GM21367 (cell line): ENCODE measurements around the gene KRTAP5-4.
"Not testable (repeated sequence)": the region's sequence is repeated elsewhere in the genome, so short reads cannot be mapped to it uniquely, and the experiment has no call there.

Experiments used
- ATAC-seq: cut with Tn5 transposase; IDR thresholded peaks from one replicate; pipeline ENCODE4 v1.9.1; 2021; ENCODE audit not compliant: unreplicated experiment

KRTAP5-4 gene

DNA sequence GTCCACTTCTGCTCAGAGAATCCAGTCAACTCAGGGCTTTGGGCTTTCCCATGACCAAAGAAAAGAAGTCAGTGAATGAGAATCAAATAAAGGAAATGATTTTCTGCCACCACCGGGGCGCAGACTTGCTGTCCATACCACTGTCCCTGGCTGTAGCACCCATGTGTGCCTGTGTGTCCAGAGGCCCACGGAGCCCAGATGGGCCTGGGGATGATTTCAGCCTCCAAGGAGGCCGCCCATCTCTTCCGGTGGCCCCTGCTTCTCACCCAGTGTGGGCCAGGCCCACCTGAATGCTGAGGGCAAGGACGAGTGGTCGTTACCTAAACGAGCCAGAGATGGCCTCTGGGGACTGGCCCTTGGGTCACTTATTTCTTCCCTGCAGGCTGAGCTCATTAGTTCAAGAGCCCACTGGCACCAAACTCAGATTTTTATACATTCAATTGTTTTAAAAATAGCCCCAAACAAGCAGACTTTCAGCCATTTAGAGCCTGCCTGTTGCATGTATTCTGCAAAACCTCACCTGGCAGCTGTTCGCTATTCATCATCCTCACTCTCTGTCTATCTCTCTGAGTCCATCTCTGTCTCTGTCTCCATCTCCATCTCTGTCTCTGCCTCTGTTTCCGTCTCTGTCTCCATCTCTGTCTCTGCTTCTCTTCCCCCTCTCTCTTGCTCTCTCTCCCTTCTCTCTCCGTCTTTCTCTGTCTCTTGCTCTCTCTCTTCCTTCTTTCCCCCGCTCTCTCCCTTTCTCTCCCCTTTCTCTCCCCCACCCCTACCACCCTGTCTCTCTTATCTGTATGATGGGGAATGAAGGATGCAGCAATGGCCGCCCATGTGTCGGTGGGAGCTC is 31.8 kb upstream of the KRTAP5-4 start:
- ATAC-seq = no peak

GRCh38 chr11:1652771-1653540 is 31.0 kb upstream of the KRTAP5-4 start:
- peak; percentile 49 for ATAC-seq

- no peak for ATAC-seq
Measured at GRCh38 chr11:1652442-1652770, 30.5 kb upstream of the KRTAP5-4 start.

GRCh38 chr11:1652026-1652425 is 30.1 kb upstream of the KRTAP5-4 start:
- ATAC-seq = no peak

DNA sequence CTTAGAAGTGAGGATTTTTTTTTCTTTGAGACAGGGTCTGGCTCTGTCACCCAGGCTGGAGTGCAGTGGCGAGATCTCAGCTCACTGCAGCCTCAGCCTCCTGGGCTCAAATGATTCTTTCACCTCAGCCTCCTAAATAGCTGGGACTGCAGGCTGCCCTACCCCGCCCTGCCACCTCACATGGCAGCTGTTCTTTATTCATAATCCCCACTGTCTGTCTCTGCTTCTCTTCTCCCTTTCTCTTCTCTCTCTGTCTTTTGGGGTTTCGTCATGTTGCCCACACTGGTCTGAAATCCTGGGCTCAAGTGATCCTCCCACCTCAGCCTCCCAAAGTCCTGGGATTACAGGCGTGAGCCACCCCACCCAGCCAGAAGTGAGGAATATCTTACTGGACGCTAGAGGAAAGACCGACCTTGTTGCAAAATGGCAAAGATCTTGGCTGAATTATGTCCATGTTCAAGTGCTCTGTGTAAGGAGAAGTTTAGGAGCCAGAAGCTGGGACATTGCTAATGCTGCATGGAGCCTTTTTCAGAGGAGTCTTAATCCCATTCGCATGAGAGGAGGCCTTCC is 29.6 kb upstream of the KRTAP5-4 start:
- ATAC-seq = no peak

DNA sequence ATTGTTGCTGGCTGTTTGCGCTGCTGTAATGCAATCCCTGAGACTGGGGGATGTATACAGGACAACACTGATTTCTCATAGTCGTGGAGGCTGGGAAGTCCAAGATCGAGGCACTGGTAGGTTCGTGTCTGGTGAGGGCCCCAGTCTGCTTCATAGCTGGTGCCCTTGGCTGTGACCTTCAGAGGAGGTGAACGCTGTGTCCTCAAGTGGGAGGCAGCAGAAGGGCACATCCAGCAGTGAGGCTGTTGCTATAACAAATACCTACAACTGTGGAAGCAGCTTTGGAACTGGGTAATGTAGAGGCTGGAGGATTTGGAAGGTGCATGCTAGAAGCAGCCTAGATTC is 29.0 kb upstream of the KRTAP5-4 start:
- ATAC-seq = no peak

DNA sequence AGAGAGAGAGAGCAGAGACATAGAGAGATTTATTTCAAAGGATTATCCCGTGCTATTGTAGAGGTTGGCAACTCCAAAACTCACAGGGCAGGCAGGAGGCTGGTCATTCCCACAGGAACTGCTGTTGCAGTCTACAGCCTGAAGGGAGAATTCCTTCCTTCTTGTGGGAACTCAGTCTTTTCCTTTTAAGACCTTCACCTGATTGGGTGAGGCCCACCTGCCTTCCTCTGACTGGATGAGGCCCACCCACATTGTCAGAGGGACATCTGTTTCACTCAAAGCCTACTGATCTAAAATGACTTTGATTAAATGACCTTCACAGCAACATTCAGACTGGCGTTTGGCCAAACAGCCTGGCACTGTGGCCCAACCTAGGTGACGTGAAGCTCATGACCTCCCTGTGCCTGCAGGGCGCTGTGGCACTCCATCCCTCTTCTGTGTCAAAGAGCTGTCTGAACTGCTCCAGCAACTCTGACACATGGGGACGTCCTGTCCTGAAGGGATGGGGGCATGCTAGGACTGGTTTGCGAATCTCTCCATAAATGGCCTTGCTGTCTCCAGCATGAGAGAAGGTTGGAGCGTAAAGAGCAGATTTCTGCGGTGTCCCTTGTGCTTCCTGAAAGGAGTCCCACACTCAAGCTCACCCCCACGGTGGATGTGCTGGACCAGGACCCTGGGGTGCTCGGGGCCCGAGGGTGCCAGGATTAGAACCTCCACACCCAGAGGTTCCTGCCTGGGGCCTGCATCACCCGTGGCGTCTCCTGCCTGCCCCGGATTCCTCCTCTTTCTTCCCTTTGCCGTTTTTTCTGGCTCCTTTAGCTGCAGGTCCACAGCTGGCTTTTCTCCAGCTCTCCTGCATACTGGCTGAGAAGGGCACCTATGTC is 28.3 kb upstream of the KRTAP5-4 start:
- no peak for ATAC-seq

- ATAC-seq = no peak
Measured at GRCh38 chr11:1648653-1649420, 26.9 kb upstream of the KRTAP5-4 start.

DNA sequence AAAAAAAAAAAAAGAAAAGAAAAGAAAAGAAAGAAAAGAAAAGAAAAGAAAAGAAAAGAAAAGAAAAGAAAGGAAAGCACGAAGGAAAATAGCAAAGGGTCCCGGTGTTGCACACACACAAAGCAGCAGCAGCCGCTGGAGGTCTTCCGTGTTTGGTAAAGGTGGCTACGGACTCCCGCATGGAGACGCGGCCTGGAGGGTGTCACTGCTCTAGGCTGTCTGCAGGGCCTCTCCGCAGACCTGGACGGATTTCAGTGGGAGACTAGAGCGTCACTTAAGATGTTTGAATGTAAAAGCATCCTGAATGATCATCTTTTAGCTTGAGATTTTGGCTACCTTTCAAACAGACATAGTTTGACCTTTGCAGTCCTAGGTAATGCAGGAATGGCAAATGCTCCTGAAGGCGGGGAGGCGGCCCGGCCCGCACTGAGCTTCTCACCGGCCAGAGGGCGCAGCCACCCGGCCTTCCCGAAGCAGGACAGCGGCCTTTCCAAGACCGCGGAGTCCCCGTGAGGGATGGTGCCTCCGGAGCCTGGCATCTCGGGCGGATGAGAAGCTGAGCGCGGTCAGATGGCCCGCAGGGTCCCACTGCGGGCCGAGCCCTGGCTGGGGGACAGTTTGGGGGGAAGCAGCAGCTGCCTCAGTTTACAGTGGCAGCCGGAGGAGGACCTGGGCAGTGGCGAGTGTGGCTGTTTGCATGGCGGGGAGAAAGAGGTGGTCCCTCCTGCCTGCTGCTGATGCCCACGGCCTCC is 26.1 kb upstream of the KRTAP5-4 start:
- no peak for ATAC-seq

DNA sequence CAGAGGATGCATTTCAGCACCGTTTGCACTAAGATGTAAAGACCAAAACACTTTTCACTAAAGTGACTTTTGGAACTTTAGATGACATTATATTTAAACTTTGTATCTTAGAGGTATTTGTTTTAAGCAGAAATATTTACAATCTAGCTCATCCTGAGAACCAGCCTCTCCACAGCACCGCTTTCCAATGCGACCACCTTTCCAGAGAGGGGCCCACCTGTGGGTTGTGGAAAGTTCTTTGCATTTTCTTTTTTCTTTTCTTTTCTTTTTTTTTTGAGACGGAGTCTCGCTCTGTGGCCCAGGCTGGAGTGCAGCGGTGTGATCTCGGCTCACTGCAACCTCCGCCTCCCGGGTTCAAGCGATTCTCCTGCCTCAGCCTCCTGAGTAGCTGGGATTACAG is 24.6 kb upstream of the KRTAP5-4 start:
- not testable (repeated sequence) for ATAC-seq

GRCh38 chr11:1645357-1645821 is 23.5 kb upstream of the KRTAP5-4 start:
- ATAC-seq = no peak

GRCh38 chr11:1644601-1645356 is 22.8 kb upstream of the KRTAP5-4 start:
- no peak for ATAC-seq

GRCh38 chr11:1643146-1643690 is 21.3 kb upstream of the KRTAP5-4 start:
- no peak for ATAC-seq

- no peak for ATAC-seq
Measured at GRCh38 chr11:1642288-1643145, 20.6 kb upstream of the KRTAP5-4 start.

GRCh38 chr11:1641096-1641495 is 19.2 kb upstream of the KRTAP5-4 start:
- no peak for ATAC-seq

GRCh38 chr11:1640076-1640946 is 18.4 kb upstream of the KRTAP5-4 start:
- ATAC-seq = no peak

- ATAC-seq = no peak
Measured at GRCh38 chr11:1639666-1640065, 17.7 kb upstream of the KRTAP5-4 start.
